Ishikawa (cell line): ENCODE results near the gene CCDC17.

Experiments
- CEBPB ChIP-seq: IDR thresholded peaks from 2 replicates; pipeline ENCODE4 v1.6.1; 2012
- CREB1 ChIP-seq: IDR thresholded peaks from 2 replicates; pipeline ENCODE4 v1.6.1; 2012; ENCODE audit warnings: low read depth
- EGR1 ChIP-seq: IDR thresholded peaks from 2 replicates; pipeline ENCODE4 v1.6.1; 2012
- EP300 ChIP-seq: IDR thresholded peaks from 2 replicates; pipeline ENCODE4 v1.6.1; 2012; ENCODE audit warnings: borderline replicate concordance
- FOXM1 ChIP-seq: IDR thresholded peaks from 2 replicates; pipeline ENCODE4 v1.6.1; 2012; ENCODE audit warnings: low read depth, borderline replicate concordance
- NFIC ChIP-seq: IDR thresholded peaks from 2 replicates; pipeline ENCODE4 v1.6.1; 2012
- RAD21 ChIP-seq: IDR thresholded peaks from 2 replicates; pipeline ENCODE4 v1.6.1; 2012; ENCODE audit warnings: low read depth
- TAF1 ChIP-seq: IDR thresholded peaks from 2 replicates; pipeline ENCODE4 v1.6.1; 2012; ENCODE audit warnings: low read depth, mild to moderate bottlenecking
- TCF12 ChIP-seq: IDR thresholded peaks from 2 replicates; pipeline ENCODE4 v1.6.1; 2012; ENCODE audit warnings: low read depth
- TEAD4 ChIP-seq: IDR thresholded peaks from 2 replicates; pipeline ENCODE4 v1.6.1; 2012
- YY1 ChIP-seq: IDR thresholded peaks from 2 replicates; pipeline ENCODE4 v1.6.1; 2012; ENCODE audit warnings: low read depth
- ZBTB7A ChIP-seq: IDR thresholded peaks from 2 replicates; pipeline ENCODE4 v1.6.1; 2012; ENCODE audit warnings: low read depth
- TF ChIP-seq, protein P1 (sequence below): IDR thresholded peaks from 2 replicates; pipeline ENCODE4 v1.6.1; 2012
- TF ChIP-seq, protein P2 (sequence below): IDR thresholded peaks from 2 replicates; pipeline ENCODE4 v1.6.1; 2012; ENCODE audit warnings: low read depth, mild to moderate bottlenecking
- TF ChIP-seq, protein P3 (sequence below): IDR thresholded peaks from 2 replicates; pipeline ENCODE4 v1.6.1; 2012

The CCDC17 gene

DNA sequence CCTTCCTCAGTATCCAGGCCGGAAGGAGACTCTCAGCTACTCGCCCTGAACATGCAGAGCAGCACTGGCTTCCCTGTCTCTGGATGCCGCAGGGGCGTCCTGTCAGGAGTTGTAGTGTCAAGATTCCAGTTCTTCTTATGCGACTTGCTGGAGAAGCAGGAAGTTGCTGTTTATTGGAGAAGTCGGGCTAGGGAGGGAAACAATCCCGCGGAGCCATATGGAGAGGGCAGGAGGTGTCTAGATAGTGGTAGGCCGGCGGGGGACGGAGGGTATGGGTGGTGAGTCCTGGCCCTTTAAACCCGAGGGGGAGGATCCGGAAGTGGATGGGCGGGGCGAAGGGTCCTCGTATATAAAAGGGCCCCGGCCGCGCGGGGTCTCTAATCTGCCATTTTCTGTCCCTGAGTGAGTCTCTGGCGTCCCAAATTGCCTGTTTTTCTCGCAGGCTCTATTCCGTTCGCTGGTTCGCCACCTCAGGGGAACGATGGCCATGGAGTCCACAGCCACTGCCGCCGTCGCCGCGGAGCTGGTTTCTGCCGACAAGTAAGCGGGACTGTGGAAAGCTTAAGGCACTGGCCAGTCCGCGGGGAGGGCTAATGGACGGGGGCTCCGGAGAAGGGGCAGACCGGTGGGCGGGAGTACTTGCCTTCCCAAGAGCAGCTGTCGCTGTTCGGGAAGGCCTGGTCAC, 40.0 kb downstream of the CCDC17 start, which contains the start of gene NASP:
NASP (plus strand) TSS at position 376 of the 685 bp plus-strand sequence; CDS start at position 482, 106 bp downstream.
- TF ChIP-seq EP300 (0 out of 2 replicates have a peak, but pooled peaks have one; percentile 21), EGR1 (no peak), ZBTB7A (peak; percentile 77), YY1 (peak; percentile 82; the same call in 1 of the 2 replicates), NFIC (peak; percentile 22; the same call in 1 of the 2 replicates), RAD21 (no peak), CEBPB (no peak), TAF1 (peak; percentile 82), TCF12 (no peak)
- TF ChIP-seq, protein P1, sequence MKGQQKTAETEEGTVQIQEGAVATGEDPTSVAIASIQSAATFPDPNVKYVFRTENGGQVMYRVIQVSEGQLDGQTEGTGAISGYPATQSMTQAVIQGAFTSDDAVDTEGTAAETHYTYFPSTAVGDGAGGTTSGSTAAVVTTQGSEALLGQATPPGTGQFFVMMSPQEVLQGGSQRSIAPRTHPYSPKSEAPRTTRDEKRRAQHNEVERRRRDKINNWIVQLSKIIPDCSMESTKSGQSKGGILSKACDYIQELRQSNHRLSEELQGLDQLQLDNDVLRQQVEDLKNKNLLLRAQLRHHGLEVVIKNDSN: no peak
- TF ChIP-seq, protein P2, sequence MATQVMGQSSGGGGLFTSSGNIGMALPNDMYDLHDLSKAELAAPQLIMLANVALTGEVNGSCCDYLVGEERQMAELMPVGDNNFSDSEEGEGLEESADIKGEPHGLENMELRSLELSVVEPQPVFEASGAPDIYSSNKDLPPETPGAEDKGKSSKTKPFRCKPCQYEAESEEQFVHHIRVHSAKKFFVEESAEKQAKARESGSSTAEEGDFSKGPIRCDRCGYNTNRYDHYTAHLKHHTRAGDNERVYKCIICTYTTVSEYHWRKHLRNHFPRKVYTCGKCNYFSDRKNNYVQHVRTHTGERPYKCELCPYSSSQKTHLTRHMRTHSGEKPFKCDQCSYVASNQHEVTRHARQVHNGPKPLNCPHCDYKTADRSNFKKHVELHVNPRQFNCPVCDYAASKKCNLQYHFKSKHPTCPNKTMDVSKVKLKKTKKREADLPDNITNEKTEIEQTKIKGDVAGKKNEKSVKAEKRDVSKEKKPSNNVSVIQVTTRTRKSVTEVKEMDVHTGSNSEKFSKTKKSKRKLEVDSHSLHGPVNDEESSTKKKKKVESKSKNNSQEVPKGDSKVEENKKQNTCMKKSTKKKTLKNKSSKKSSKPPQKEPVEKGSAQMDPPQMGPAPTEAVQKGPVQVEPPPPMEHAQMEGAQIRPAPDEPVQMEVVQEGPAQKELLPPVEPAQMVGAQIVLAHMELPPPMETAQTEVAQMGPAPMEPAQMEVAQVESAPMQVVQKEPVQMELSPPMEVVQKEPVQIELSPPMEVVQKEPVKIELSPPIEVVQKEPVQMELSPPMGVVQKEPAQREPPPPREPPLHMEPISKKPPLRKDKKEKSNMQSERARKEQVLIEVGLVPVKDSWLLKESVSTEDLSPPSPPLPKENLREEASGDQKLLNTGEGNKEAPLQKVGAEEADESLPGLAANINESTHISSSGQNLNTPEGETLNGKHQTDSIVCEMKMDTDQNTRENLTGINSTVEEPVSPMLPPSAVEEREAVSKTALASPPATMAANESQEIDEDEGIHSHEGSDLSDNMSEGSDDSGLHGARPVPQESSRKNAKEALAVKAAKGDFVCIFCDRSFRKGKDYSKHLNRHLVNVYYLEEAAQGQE: no peak

DNA sequence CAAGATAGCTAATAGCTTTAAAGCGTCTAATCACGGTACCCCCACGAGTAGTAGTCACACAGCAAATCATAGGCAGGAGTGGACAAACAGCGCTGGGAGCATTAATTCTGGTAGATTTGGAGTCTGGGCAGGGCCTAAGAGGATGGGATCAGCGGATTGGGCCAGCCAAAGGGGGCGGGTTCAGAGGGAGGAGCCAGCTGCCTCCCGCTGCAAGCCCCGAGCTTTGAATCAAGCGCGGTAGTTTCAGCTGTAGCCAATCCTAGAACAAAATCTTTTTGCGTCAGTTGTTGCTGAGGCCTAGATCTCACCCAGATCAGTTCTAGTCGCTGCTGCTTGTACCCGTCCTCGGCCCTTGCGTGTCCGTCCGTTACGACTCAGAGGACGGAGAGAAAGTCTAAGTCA, 40.6 kb downstream of the CCDC17 start:
- TF ChIP-seq EP300 (no peak), CREB1 (peak; percentile 90)

DNA sequence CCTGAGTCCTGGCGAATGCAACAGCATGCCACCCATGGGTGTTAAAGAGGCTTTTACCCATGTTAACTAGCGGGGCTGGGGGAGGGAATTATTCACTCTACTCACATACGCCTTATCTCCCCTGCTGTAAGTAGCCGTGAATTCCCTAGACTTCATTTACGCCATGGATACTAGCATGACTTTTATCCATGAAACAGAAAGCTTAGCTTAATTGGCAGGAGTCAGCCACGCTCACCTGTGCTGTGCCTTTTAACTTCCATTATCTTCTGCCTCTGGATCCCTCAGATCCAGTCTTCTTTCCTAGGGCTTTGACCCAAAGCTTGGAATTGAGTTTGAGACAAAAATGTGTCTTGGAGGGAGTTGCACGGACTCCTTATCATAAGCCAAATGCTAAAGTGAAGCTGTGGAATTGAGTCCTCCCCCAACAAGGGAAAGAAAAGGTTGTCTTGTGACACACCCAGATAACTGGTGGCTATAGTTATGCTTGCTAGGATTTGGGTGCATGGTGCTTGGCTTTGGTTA, 49.7 kb downstream of the CCDC17 start:
- TF ChIP-seq TCF12: no peak
- TF ChIP-seq EGR1: no peak
- no peak for TF ChIP-seq NFIC
- TF ChIP-seq TAF1: no peak
- no peak for TF ChIP-seq EP300
- TF ChIP-seq, protein P3, sequence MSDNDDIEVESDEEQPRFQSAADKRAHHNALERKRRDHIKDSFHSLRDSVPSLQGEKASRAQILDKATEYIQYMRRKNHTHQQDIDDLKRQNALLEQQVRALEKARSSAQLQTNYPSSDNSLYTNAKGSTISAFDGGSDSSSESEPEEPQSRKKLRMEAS: no peak
- TF ChIP-seq FOXM1: no peak
- TF ChIP-seq TEAD4: no peak
- no peak for TF ChIP-seq YY1

DNA sequence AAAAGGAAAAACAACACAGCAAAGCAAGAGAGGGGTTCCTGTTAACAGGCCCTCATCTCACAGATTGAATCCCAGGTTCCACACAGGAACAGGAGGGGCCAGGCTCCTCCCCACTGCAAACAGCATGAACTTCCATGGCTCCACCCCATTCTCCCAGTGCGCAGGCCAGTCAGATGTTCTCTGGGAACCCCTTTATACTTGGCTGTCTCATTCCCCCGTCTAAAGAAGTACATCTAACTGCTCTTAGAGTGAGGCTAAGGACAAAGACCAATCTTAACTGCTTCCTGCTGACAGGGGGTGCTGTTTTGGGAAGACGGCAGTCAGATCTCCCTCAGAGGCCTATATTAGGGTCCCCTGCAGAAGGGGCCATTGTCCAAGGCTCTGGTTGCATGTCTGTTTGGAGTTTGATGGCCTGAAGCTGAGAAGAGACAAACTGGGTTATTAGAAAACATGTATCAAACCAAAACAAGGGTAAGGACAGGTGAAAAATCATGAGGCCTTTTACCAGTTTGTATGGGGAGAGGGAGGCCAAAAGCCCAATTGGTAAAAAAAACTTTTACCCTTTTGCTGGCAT, 50.5 kb downstream of the CCDC17 start:
- TF ChIP-seq FOXM1 (no peak), YY1 (no peak), TCF12 (no peak), EP300 (no peak), TAF1 (no peak), CEBPB (no peak), NFIC (no peak), ZBTB7A (no peak), TEAD4 (no peak), RAD21 (no peak), EGR1 (no peak), CREB1 (no peak)
- TF ChIP-seq, protein P1: no peak
- TF ChIP-seq, protein P2: no peak
- TF ChIP-seq, protein P3: no peak

DNA sequence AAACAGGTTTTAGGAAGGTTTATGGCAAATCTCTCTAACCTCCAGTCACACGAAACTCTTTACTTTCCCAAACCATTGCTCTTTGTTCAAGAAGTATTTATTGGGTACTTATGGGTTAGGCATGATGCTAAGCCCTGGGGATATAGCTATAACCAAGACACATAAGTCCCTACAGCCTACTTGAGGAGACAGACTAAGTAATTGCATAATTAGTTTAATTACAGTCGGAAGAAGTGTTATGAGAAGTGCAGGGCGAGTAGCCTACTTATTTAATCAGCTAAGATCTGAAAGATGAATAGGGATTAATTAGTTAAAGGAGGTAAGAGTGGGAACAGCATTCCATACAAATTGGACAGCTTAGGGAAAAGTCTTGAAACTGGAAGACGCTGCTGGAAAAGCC, 53.2 kb downstream of the CCDC17 start:
- TF ChIP-seq YY1 (no peak), TEAD4 (no peak), NFIC (no peak), CEBPB (no peak), TCF12 (no peak), ZBTB7A (no peak)
- TF ChIP-seq, protein P1: no peak
